Stomach (tissue), 9 donors: Measurements from ENCODE around the gene BABAM1. TPM values are rescaled to one million over a fixed set of nuclear protein-coding genes. Genes with fewer than 3 reads are reported as not detected.

Source experiments
- DNase-seq, 2 donors: peaks; one replicate each; pipeline versions ENCODE4 v3.0.0 to v3.0.0-alpha.2; 2013 to 2019
- H3K27ac ChIP-seq, 5 donors: fragments of 200-600 bp in 4 of 5; sonication (generic) in 4 of 5; one replicate each; pipeline ENCODE4 v1.5.1; 2013 to 2019; ENCODE audit warnings: mild to moderate bottlenecking in 1 of 5, moderate library complexity in 1 of 5
- H3K27me3 ChIP-seq, 3 donors: fragments of 200-600 bp; sonication (generic); one replicate each; pipeline ENCODE4 v1.5.1; 2017 to 2019; ENCODE audit warnings: mixed run types in 1 of 3
- H3K36me3 ChIP-seq, 4 donors: fragments of 200-600 bp; sonication (generic); 1 replicate in 3 of 4; 2 replicates in 1 of 4; pipeline ENCODE4 v1.5.1; 2016 to 2019
- H3K4me1 ChIP-seq, 4 donors: fragments of 200-600 bp; sonication (generic); one replicate each; pipeline ENCODE4 v1.5.1; 2016 to 2019
- H3K4me3 ChIP-seq, 4 donors: fragments of 200-600 bp; sonication (generic) in 3 of 4; one replicate each; pipeline ENCODE4 v1.5.1; 2016 to 2019; ENCODE audit warnings: mild to moderate bottlenecking in 1 of 4
- H3K9me3 ChIP-seq, 4 donors: fragments of 200-600 bp; sonication (generic); one replicate each; pipeline ENCODE4 v1.5.1; 2016 to 2019
- EP300 ChIP-seq: sonication (generic); formaldehyde crosslinking; IDR thresholded peaks from one replicate; pipeline ENCODE4 v1.6.1; 2017; ENCODE audit warnings: antibody characterized with exemption
- POLR2A ChIP-seq, 4 donors: fragments of 450-650 bp; IDR thresholded peaks; one replicate each; pipeline ENCODE4 v1.6.1; 2016; ENCODE audit warnings: antibody characterized with exemption in 4 of 4, control low read depth in 2 of 4, mild to moderate bottlenecking in 1 of 4, moderate library complexity in 1 of 4
- POLR2AphosphoS5 ChIP-seq, 3 donors: sonication (generic); formaldehyde crosslinking; IDR thresholded peaks; one replicate each; pipeline ENCODE4 v1.6.1; 2016; ENCODE audit warnings: antibody characterized with exemption in 3 of 3
- WGBS, 5 donors: extraction: QIAGEN DNeasy Blood & Tissue Kit in 3 of 5; methylation state at CpG; one replicate each; pipeline versions ENCODE4 v1.1.5 to v1.1.7; 2013 to 2018; 5-methylcytosine and 5-hydroxymethylcytosine counted together
- intact Hi-C: fragments of 100-400 bp; cut with DNase I; formaldehyde crosslinking; loops from one replicate; pipeline ENCODE4 v1.15.1; 2023; ENCODE audit warnings: low total_unique reads
- polyA plus RNA-seq, 3 donors: library from polyadenylated mRNA; stranded (reverse); fragments of 200-250 nt; gene quantifications; one replicate each; pipeline ENCODE4 v1.2.3, GENCODE V29; 2013
- total RNA-seq, 5 donors: library from RNA; depleted of rRNA; stranded (reverse); fragments of >200 nt; gene quantifications; one replicate each; pipeline versions ENCODE4 v1.1.0 to v1.2.3, GENCODE V29; 2014 to 2016
- TF ChIP-seq, protein P1 (sequence below), 7 experiments: fragments of 450-650 bp in 4 of 7; fragments of 200-600 bp in 3 of 7; sonication (generic) in 3 of 7; IDR thresholded peaks; one replicate each; pipeline ENCODE4 v1.5.1; 2016 to 2019; ENCODE audit warnings: antibody characterized with exemption in 7 of 7, control low read depth in 2 of 7, mild to moderate bottlenecking in 1 of 7
- donor health status: healthy with polysubstance abuse.
- donor health status: Bipolar disorder and iron deficiency.
- donor health status: healthy.

BABAM1 gene
- total and polyA plus RNA-seq, 8 donors: 26.2 to 146 (median 73.1) TPM

- H3K36me3 ChIP-seq: peaks cover 52 to 83% (median 76%) of the 10 kb centered on the region in 4 donors
- no peak for TF ChIP-seq POLR2AphosphoS5 (IDR thresholded peaks at IDR 0.05)
- no peak for TF ChIP-seq POLR2A (IDR thresholded peaks at IDR 0.05)
- TF ChIP-seq, protein P1, sequence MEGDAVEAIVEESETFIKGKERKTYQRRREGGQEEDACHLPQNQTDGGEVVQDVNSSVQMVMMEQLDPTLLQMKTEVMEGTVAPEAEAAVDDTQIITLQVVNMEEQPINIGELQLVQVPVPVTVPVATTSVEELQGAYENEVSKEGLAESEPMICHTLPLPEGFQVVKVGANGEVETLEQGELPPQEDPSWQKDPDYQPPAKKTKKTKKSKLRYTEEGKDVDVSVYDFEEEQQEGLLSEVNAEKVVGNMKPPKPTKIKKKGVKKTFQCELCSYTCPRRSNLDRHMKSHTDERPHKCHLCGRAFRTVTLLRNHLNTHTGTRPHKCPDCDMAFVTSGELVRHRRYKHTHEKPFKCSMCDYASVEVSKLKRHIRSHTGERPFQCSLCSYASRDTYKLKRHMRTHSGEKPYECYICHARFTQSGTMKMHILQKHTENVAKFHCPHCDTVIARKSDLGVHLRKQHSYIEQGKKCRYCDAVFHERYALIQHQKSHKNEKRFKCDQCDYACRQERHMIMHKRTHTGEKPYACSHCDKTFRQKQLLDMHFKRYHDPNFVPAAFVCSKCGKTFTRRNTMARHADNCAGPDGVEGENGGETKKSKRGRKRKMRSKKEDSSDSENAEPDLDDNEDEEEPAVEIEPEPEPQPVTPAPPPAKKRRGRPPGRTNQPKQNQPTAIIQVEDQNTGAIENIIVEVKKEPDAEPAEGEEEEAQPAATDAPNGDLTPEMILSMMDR (IDR thresholded peaks at IDR 0.05): no peak
- no peak for TF ChIP-seq EP300
- WGBS, 5 donors: 80 to 96% (median 89%) methylated on average over 4 to 11 of the region's 11 CpGs
- H3K9me3 ChIP-seq: no peaks in the 10 kb centered on the region
- peaks cover 0 to 26% (median 10%) of the 10 kb centered on the region in 4 donors for H3K4me1 ChIP-seq
- intact Hi-C loops: no loop called here
- DNase-seq: no peak
- H3K4me3 ChIP-seq: no peak overlapping the region
- no peaks in the 10 kb centered on the region for H3K27me3 ChIP-seq
- H3K27ac ChIP-seq: no peak overlapping the region
Measured at GRCh38 chr19:17320435-17320834, 53.2 kb downstream of the BABAM1 start.

GRCh38 chr19:17321655-17322489 lies 54.6 kb downstream of the BABAM1 start:
- no peak for TF ChIP-seq EP300
- no peak for TF ChIP-seq POLR2A (IDR thresholded peaks at IDR 0.05)
- TF ChIP-seq, protein P1 (IDR thresholded peaks at IDR 0.05): no peak
- TF ChIP-seq POLR2AphosphoS5 (IDR thresholded peaks at IDR 0.05): no peak
- intact Hi-C loops: no loop called here
- Histone ChIP-seq H3K27ac (no peak overlapping the region), H3K4me3 (no peak overlapping the region), H3K4me1 (peaks cover 0 to 23% (median 13%) of the 10 kb centered on the region in 4 donors), H3K27me3 (no peaks in the 10 kb centered on the region), H3K9me3 (no peaks in the 10 kb centered on the region), H3K36me3 (peaks cover 41 to 68% (median 62%) of the 10 kb centered on the region in 4 donors)
- WGBS, 5 donors: 86 to 92% (median 91%) methylated on average over 12 to 19 of the region's 19 CpGs
- peak in 1 of 2 donors; percentile 15 for DNase-seq

DNA sequence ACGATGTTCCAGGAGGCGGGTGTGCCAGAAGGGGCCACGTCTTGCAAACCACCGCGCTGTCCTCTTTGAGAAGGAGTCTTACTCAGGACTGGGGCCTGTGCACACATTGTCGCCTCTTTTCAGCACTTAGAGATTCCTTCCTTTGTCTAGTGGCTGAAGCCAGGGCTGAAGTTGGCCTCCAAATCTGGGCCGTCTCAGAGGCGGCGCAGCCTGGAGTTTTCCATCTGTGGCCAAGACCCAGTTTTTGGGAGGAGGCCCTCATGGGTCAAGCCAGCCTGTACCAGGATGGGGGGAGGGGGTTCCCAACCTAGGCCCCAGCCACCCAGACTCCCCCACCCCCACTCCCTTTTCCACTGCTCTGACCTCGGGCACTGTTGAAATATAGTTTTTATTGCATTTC lies 55.6 kb downstream of the BABAM1 start:
- Histone ChIP-seq H3K4me1 (peaks cover under 1 to 21% (median 15%) of the 10 kb centered on the region in 4 donors), H3K36me3 (peaks cover 39 to 61% (median 59%) of the 10 kb centered on the region in 4 donors), H3K27me3 (no peaks in the 10 kb centered on the region), H3K9me3 (no peaks in the 10 kb centered on the region), H3K27ac (no peak overlapping the region), H3K4me3 (no peak overlapping the region)
- intact Hi-C loops: no loop called here
- WGBS, 5 donors: 68 to 78% (median 73%) methylated on average over 10 of the region's 10 CpGs
- peak in 1 of 2 donors; percentile 28 for DNase-seq
- TF ChIP-seq POLR2AphosphoS5 (IDR thresholded peaks at IDR 0.05) (no peak), POLR2A (IDR thresholded peaks at IDR 0.05) (no peak), EP300 (no peak)
- TF ChIP-seq, protein P1 (IDR thresholded peaks at IDR 0.05): no peak

DNA sequence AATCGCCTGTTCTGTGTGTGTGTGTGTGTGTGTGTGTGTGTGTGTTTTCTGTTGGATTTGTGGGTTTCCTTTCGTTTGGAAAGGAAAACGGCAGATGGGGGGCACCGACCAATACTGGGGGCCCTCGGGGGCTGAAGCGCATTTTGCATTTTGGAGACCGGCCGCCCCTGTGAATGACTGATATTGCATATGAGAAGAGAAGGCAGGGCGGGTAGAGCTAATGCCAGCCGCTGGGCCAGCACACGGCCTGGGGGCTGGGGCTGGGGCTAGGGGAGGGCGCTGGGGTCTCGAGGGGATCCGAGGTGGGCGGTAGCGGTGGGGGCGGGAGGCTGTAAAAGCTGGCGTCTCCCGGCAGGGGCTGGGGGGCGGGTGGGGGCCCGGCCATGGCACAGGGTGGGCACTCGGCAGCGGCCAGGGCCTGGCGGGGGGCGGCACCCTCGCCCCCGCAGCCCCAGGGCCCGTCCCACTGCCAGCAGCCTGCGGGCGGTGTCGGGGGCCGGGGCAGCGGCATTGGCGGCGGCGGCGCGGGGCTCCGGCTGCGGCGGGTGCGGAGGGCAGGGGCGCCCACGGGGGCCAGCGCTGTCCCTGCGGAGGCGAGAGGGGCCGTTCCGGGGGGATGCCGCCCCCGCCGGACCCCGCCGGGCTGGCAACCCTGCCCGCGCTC lies 56.2 kb downstream of the BABAM1 start:
- 34 to 67% (median 50%) methylated on average over 13 to 56 of the region's 56 CpGs for WGBS, 5 donors
- Histone ChIP-seq H3K27ac (no peak overlapping the region), H3K9me3 (no peaks in the 10 kb centered on the region), H3K27me3 (peaks cover 0 to 4% (median 0%) of the 10 kb centered on the region in 3 donors), H3K4me3 (peak overlapping the region in 1 of 4 donors; percentile 3), H3K4me1 (peaks cover 6 to 24% (median 20%) of the 10 kb centered on the region in 4 donors), H3K36me3 (peaks cover 38 to 61% (median 54%) of the 10 kb centered on the region in 4 donors)
- peak in 1 of 2 donors; percentile 20 for DNase-seq
- intact Hi-C loops: no loop called here
- no peak for TF ChIP-seq POLR2A (IDR thresholded peaks at IDR 0.05)
- TF ChIP-seq, protein P1 (IDR thresholded peaks at IDR 0.05): no peak
- TF ChIP-seq POLR2AphosphoS5 (IDR thresholded peaks at IDR 0.05): no peak
